ENCODE measurements around the gene SLC5A10.

The SLC5A10 gene

GRCh38 chr17:18981335-18981641 lies 29.3 kb downstream of the SLC5A10 start:
- in situ Hi-C loops (cut with MboI; ENCODE audit: low sequenced_read_pairs): no loop called here

DNA sequence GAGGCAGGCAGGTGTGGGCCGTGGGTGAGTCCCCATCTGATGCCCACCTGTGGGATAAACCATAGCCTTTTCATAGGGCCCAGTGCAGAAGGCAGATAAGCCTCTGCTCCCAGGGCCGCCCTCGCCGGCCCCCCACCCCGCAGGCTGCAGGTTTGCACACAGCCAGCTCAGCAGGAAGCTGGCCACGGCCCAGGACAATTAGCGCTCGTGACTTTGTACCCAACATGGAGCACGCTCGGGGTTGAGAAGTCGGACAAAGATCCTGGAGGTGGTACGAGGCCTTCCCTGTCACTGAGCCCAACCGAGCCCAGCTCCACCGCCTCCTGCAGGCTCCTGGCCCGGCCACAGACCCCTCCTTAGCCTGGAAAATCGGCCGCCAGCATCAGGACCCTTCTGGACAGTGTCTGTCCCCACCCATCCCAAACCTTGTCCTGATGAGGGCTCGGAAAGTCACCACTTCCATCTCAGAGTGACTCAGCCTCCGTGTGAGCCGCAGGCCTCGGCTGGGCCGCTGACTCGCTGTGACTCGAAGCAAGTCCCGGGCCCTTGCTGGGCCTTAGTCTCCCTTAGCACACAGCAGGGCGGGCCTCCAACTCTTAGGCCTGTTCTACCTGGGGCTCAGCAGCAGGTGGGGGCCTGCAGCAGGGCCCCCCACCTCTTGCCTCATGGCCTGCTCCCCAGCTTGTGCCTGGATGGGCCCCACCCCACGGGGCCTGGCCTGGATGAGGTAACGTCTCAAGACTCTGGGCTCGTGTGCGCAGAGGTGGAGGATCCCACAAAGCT lies 29.9 kb downstream of the SLC5A10 start:
- in situ Hi-C loops (cut with MboI; ENCODE audit: low sequenced_read_pairs): no loop called here

GRCh38 chr17:18984273-18985114 lies 32.5 kb downstream of the SLC5A10 start:
- in situ Hi-C loops (cut with MboI; ENCODE audit: low sequenced_read_pairs): no loop called here

- in situ Hi-C loops (cut with MboI; ENCODE audit: low sequenced_read_pairs): no loop called here
Observed at GRCh38 chr17:18985475-18985874, 33.5 kb downstream of the SLC5A10 start.

- in situ Hi-C loops (cut with MboI; ENCODE audit: low sequenced_read_pairs): no loop called here
Observed at GRCh38 chr17:18986541-18987229, 34.7 kb downstream of the SLC5A10 start.

- in situ Hi-C loops (cut with MboI; ENCODE audit: low sequenced_read_pairs): no loop called here
Observed at GRCh38 chr17:18987230-18987610, 35.3 kb downstream of the SLC5A10 start.

GRCh38 chr17:18987862-18988545 lies 36.0 kb downstream of the SLC5A10 start:
- in situ Hi-C loops (cut with MboI; ENCODE audit: low sequenced_read_pairs): no loop called here

GRCh38 chr17:18988546-18989173 lies 36.7 kb downstream of the SLC5A10 start:
- in situ Hi-C loops (cut with MboI; ENCODE audit: low sequenced_read_pairs): no loop called here

DNA sequence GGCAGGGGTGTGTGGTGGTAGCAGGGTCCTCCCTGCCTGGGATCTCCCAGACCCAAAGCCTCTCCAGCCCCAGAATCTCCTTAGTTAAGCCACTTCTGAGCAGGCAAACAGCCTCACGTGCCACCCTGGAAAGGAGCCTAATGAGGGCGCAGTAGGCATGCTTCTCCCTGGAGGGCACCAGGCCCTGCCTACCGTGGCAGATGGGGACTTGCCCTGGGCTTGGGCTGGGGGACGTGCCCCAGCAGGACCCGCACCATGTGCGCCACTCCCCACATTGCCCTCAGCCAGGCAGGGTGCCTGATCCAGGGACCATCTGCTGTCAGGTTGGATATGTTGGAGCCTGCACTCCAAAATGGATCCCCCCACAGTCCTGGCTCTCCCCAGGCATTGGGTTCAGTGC lies 38.4 kb downstream of the SLC5A10 start:
- in situ Hi-C loops (cut with MboI; ENCODE audit: low sequenced_read_pairs): no loop called here

- in situ Hi-C loops (cut with MboI; ENCODE audit: low sequenced_read_pairs): no loop called here
Observed at GRCh38 chr17:18991531-18992315, 39.8 kb downstream of the SLC5A10 start.

DNA sequence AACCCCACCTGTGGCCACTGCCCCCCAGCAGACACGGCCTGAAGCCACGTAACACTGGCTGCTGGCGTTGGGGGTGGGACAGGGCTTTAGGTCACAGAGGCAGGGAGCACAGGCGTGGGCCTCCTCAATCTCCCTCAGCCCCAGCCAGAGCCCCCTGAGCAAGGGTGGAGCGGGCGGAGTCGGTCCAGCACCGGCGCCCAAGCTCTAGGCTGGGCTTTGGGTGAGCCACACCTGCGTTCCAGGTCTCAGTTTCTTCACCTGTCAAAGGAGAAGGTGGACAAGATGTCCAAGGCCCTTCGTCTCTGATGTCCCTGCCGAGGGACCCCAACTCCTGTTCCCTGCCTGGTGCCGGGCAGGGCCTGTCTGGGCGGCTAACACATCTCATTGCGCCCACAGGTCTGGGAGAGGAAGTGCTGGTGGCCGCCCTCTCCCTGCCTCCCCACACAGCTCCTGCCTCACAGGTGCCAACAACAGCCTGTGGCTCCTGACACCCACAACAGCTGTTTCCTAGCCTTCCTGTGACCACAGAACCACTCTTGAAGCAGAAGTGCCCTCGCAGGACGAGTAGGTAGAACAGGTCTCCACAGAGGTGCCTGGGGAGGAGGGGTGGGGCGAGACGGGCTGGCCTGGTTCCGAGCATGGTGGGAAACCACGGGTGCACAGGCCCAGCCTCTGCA lies 40.6 kb downstream of the SLC5A10 start:
- in situ Hi-C loops (cut with MboI; ENCODE audit: low sequenced_read_pairs): no loop called here

DNA sequence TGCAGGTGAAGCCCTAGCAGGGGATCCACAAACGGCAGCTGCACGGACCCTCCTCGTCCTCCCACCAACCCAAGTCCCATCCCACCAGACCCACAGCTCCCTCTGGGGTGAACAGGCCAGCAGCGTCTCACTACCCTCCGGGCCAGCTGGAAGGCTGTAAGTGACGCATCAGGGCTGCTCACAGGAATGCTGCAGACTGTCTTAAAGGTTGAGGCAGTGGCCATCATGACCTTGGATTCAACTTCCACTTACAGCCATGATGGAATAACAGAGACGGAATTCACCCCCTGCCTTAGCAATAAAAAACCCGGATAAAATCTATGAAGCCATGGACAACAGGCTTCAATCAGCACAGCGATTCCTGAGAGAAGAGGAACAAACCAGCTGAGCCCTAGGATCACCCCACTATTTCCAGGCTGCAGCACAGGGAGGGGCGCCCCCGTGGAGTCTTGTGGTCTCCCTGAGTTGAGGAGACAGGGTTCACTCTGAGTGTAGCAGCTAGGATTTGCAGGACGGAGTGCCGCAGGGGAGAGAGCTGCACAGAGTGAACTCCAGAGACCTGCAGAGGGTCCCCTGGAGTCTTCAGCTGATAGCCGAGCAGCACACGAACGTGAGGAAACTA lies 42.1 kb downstream of the SLC5A10 start:
- in situ Hi-C loops (cut with MboI; ENCODE audit: low sequenced_read_pairs): no loop called here

GRCh38 chr17:18994631-18995030 lies 42.7 kb downstream of the SLC5A10 start:
- in situ Hi-C loops (cut with MboI; ENCODE audit: low sequenced_read_pairs): no loop called here

DNA sequence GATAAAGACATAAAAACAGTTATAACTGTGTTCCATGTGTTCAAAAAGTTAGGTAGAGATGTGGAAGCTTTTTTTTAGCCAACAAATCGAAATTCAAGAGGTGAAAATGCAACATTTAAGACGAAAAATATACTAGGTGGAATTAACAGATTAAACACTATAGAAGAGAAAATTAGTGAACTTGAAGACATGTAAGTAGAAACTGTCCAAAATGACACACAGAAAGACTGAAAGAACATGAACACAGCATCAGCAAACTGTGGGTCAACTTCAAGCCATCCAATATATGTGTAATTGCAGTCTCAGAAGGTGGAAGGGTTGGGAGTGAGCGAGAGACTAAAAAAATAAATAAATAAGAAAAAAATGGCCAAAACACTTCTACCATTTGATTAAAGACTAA lies 43.3 kb downstream of the SLC5A10 start:
- in situ Hi-C loops (cut with MboI; ENCODE audit: low sequenced_read_pairs): no loop called here

- in situ Hi-C loops (cut with MboI; ENCODE audit: low sequenced_read_pairs): no loop called here
Observed at GRCh38 chr17:18996458-18996857, 44.5 kb downstream of the SLC5A10 start.

DNA sequence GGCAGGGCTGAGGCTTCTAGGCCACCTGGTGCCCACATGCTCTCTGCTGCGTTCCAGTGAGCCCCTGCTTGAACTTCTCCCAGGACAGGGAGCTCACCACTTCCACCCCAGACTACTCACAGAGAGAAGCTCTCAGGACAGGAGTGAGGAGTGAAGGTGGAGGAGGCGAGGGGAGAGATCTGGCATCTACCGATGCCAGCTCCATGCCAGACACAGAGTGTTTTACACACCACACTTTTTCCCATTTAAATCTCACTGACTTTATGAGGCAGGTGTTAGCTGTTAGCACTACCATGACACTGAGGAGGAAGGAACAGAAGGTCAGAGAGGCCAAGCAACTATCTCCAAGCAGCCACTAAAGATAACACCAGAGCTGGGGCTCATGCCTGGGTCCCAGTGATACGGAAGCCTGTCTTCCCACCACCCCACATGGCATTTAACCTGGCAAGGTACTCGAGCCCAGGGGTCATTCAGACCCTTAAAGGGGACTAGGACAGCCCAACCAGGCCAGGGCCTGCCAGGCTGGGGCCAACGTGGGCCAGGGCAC lies 45.8 kb downstream of the SLC5A10 start:
- in situ Hi-C loops (cut with MboI; ENCODE audit: low sequenced_read_pairs): no loop called here

GRCh38 chr17:18999394-18999793 lies 47.4 kb downstream of the SLC5A10 start:
- in situ Hi-C loops (cut with MboI; ENCODE audit: low sequenced_read_pairs): no loop called here

- in situ Hi-C loops (cut with MboI; ENCODE audit: low sequenced_read_pairs): no loop called here
Observed at GRCh38 chr17:18999911-19000310, 47.9 kb downstream of the SLC5A10 start.

All from hTERT RPE-1 (cell line).